SK-N-SH treated with all-trans-retinoic acid at 6 μM for 48 hours (cell line): ENCODE measurements around the gene GARIN1A.
"Not testable (repeated sequence)": the region's sequence is repeated elsewhere in the genome, so short reads cannot be mapped to it uniquely, and the experiment has no call there.

ENCODE experiments used
- BACH2 ChIP-seq: fragments of 250-450 bp; sonication (Bioruptor Pico); IDR thresholded peaks from 2 replicates; pipeline ENCODE4 v1.9.0; 2021; ENCODE audit warnings: mild to moderate bottlenecking, borderline replicate concordance
- CSDC2 ChIP-seq: fragments of 250-450 bp; sonication (Bioruptor Pico); IDR thresholded peaks from 2 replicates; pipeline ENCODE4 v1.5.0; 2020; ENCODE audit warnings: mild to moderate bottlenecking, moderate library complexity
- ZC3H10 ChIP-seq: fragments of 250-450 bp; sonication (Bioruptor Pico); IDR thresholded peaks from 2 replicates; pipeline ENCODE4 v1.5.1; 2021; ENCODE audit warnings: mild to moderate bottlenecking, moderate library complexity
- TF ChIP-seq, protein P1 (sequence below): fragments of 250-450 bp; sonication (Bioruptor Pico); IDR thresholded peaks from 2 replicates; pipeline ENCODE4 v1.5.1; 2020; ENCODE audit warnings: low read depth, mild to moderate bottlenecking, moderate library complexity
- TF ChIP-seq, protein P2 (sequence below): fragments of 250-450 bp; sonication (Bioruptor Pico); IDR thresholded peaks from 2 replicates; pipeline ENCODE4 v1.5.1; 2021; ENCODE audit warnings: mild to moderate bottlenecking, moderate library complexity

- TF ChIP-seq, protein P1, sequence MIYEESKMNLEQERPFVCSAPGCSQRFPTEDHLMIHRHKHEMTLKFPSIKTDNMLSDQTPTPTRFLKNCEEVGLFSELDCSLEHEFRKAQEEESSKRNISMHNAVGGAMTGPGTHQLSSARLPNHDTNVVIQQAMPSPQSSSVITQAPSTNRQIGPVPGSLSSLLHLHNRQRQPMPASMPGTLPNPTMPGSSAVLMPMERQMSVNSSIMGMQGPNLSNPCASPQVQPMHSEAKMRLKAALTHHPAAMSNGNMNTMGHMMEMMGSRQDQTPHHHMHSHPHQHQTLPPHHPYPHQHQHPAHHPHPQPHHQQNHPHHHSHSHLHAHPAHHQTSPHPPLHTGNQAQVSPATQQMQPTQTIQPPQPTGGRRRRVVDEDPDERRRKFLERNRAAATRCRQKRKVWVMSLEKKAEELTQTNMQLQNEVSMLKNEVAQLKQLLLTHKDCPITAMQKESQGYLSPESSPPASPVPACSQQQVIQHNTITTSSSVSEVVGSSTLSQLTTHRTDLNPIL, result not testable (repeated sequence)
- not testable (repeated sequence) for TF ChIP-seq BACH2 (CRISPR knock-in tag); CSDC2 (CRISPR knock-in tag); ZC3H10
- TF ChIP-seq, protein P2, sequence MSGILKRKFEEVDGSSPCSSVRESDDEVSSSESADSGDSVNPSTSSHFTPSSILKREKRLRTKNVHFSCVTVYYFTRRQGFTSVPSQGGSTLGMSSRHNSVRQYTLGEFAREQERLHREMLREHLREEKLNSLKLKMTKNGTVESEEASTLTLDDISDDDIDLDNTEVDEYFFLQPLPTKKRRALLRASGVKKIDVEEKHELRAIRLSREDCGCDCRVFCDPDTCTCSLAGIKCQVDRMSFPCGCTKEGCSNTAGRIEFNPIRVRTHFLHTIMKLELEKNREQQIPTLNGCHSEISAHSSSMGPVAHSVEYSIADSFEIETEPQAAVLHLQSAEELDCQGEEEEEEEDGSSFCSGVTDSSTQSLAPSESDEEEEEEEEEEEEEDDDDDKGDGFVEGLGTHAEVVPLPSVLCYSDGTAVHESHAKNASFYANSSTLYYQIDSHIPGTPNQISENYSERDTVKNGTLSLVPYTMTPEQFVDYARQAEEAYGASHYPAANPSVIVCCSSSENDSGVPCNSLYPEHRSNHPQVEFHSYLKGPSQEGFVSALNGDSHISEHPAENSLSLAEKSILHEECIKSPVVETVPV (CRISPR knock-in tag), result not testable (repeated sequence)
These were observed 38.2 kb upstream of the GARIN1A start for GRCh38 chr7:128633915-128634314.
